Heart left ventricle (tissue), 16 donors: ENCODE measurements around the gene CADM2. TPM values are rescaled to one million over a fixed set of nuclear protein-coding genes. Genes with fewer than 3 reads are reported as not detected.

Experiments
- ATAC-seq, 4 donors: fragments of 200-7000 bp; cut with Tn5 transposase; one replicate each; pipeline ENCODE4 v1.9.1; 2020 to 2022; ENCODE audit warnings: moderate library complexity in 4 of 4, mild to moderate bottlenecking in 3 of 4, moderate number of reproducible peaks in 1 of 4
- DNase-seq, 5 donors: peaks; one replicate each; pipeline ENCODE4 v3.0.0-alpha.2; 2020
- H3K27ac ChIP-seq, 12 donors: fragments of 200-600 bp; sonication (generic) in 4 of 12; one replicate each; pipeline versions ENCODE4 v1.5.0 to v1.8.0; 2016 to 2022; ENCODE audit warnings: mild to moderate bottlenecking in 2 of 12
- H3K27me3 ChIP-seq, 9 donors: fragments of 200-600 bp; sonication (generic) in 2 of 9; one replicate each; pipeline versions ENCODE4 v1.5.1 to v1.8.0; 2016 to 2022; ENCODE audit warnings: mild to moderate bottlenecking in 3 of 9
- H3K36me3 ChIP-seq, 9 donors: fragments of 200-600 bp; sonication (generic) in 2 of 9; one replicate each; pipeline versions ENCODE4 v1.5.0 to v1.8.0; 2018 to 2022; ENCODE audit warnings: mild to moderate bottlenecking in 2 of 9
- H3K4me1 ChIP-seq, 12 donors: fragments of 200-600 bp; sonication (generic) in 4 of 12; one replicate each; pipeline versions ENCODE4 v1.5.0 to v1.8.0; 2016 to 2022; ENCODE audit warnings: mild to moderate bottlenecking in 3 of 12
- H3K4me3 ChIP-seq, 12 donors: fragments of 200-600 bp; sonication (generic) in 4 of 12; one replicate each; pipeline versions ENCODE4 v1.5.0 to v1.8.0; 2017 to 2022; ENCODE audit warnings: mild to moderate bottlenecking in 9 of 12, moderate library complexity in 4 of 12
- H3K9me3 ChIP-seq, 12 donors: fragments of 200-600 bp; sonication (generic) in 4 of 12; one replicate each; pipeline versions ENCODE4 v1.5.0 to v1.8.0; 2016 to 2022; ENCODE audit warnings: mild to moderate bottlenecking in 1 of 12
- POLR2A ChIP-seq, 2 donors: fragments of 450-650 bp; IDR thresholded peaks; one replicate each; pipeline ENCODE4 v1.6.1; 2017; ENCODE audit warnings: antibody characterized with exemption in 2 of 2, mild to moderate bottlenecking in 2 of 2, moderate library complexity in 2 of 2
- WGBS, 4 donors: extraction: QIAGEN DNeasy Blood & Tissue Kit in 2 of 4; methylation state at CpG; one replicate each; pipeline versions ENCODE4 v1.1.5 to v1.1.7; 2013 to 2018; 5-methylcytosine and 5-hydroxymethylcytosine counted together
- intact Hi-C, 10 donors: fragments of 100-400 bp; cut with DNase I; formaldehyde crosslinking; loops; one replicate each; pipeline versions ENCODE4 v1.11.1 to v1.14.2; 2022
- polyA plus RNA-seq, 2 donors: library from polyadenylated mRNA; stranded (reverse); fragments of 200-250 nt; gene quantifications; one replicate each; pipeline ENCODE4 v1.2.3, GENCODE V29; 2013
- total RNA-seq, 9 donors: library from RNA; depleted of rRNA in 2 of 9; stranded (reverse); fragments of >200 nt in 2 of 9; fragmentation: NEBNext Ultra II Directional in 3 of 9; extraction: Animal tissue kit (Norgen Biotek cat#: 25700) in 3 of 9; gene quantifications; one replicate each; pipeline versions ENCODE4 v1.1.0 to v1.2.4, GENCODE V29; 2016 to 2023
- TF ChIP-seq, protein P1 (sequence below), 12 donors: fragments of 200-600 bp; sonication (generic) in 4 of 12; IDR thresholded peaks; one replicate each; pipeline versions ENCODE4 v1.5.0 to v1.8.0; 2018 to 2022; ENCODE audit warnings: antibody characterized with exemption in 12 of 12, mild to moderate bottlenecking in 5 of 12
- donor health status: ischemic (EF 13 %, LVEDD 7.1; RV severe dilation, severe dysfunction).
- donor health status: healthy with polysubstance abuse.
- donor health status: DM: no; HTN: yes; CAD: no.
- donor health status: DM: no; HTN: no; CAD: no.
- donor health status: ischemic (EF 25% LVEDD 6.9; RV normal size, moderate dysfunction).
- donor health status: ischemic (EF 25% LVEDD 5.7; RV mildly dilated, moderate dysfunction).
- donor health status: healthy.
- donor health status: DM: yes; HTN: yes; CAD: no.
- donor health status: ischemic (EF 35%, LVEDD 5.7; RV mildly dilated, moderate dysfunction).
- donor health status: nonischemic (EF 11% LVEDD 7.7; RV severe dilation, severe dysfunction).
- donor health status: DM: yes; HTN: yes; CAD: no.
- donor health status: PGD.
- donor health status: ischemic (EF 29% LVEDD 5.4; RV normal size, mild dysfunction).
- donor health status: nonischemic (EF 23%, LVEDD 6.1; RV moderate dilation, normal function).

CADM2 gene
- total and polyA plus RNA-seq, 11 donors, result 0.19 to 2.3 (median 0.69) TPM

DNA sequence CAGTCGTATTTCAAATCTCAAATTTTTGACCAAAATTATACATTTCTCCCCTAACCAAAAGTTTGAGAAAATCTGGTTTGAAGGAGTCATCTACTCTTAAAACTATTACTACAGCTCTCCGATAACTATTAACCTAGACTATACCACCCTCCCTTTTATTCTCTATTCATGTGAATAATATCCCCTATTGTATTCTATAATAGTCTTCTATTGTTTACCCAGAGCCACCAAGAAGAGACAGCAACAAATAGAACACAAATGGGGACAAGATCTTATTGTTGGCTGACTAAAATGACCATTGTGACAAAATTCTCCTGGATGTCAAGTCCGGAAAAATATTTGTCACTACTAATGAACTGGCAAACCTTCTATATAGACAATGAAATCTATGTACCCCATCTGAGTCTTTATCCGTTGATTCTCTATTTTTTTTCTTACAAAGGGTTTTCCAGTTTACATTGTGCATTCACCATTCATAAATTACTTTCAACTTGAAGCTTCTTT is 618.0 kb downstream of the CADM2 start:
- intact Hi-C loops, result loop anchor here in 6 of 10 donors (1.0 to 10.0 kb wide), 3 partner anchors 9 to 1032 kb away; no protein-coding TSS in a partner anchor
- WGBS, 4 donors, result 66 to 86% (median 82%) methylated on average over 4 of the region's 4 CpGs
- no peak for DNase-seq
- H3K36me3 ChIP-seq, result no peaks in the 10 kb centered on the region
- no peak overlapping the region for H3K4me3 ChIP-seq
- H3K27ac ChIP-seq, result no peak overlapping the region
- no peaks in the 10 kb centered on the region for H3K27me3 ChIP-seq
- ATAC-seq, result no peak
- no peaks in the 10 kb centered on the region for H3K9me3 ChIP-seq
- TF ChIP-seq POLR2A (IDR thresholded peaks at IDR 0.05), result no peak
- TF ChIP-seq, protein P1, sequence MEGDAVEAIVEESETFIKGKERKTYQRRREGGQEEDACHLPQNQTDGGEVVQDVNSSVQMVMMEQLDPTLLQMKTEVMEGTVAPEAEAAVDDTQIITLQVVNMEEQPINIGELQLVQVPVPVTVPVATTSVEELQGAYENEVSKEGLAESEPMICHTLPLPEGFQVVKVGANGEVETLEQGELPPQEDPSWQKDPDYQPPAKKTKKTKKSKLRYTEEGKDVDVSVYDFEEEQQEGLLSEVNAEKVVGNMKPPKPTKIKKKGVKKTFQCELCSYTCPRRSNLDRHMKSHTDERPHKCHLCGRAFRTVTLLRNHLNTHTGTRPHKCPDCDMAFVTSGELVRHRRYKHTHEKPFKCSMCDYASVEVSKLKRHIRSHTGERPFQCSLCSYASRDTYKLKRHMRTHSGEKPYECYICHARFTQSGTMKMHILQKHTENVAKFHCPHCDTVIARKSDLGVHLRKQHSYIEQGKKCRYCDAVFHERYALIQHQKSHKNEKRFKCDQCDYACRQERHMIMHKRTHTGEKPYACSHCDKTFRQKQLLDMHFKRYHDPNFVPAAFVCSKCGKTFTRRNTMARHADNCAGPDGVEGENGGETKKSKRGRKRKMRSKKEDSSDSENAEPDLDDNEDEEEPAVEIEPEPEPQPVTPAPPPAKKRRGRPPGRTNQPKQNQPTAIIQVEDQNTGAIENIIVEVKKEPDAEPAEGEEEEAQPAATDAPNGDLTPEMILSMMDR (IDR thresholded peaks at IDR 0.05), result no peak
- no peaks in the 10 kb centered on the region for H3K4me1 ChIP-seq

GRCh38 chr3:85584779-85585356 is 626.1 kb downstream of the CADM2 start:
- Histone ChIP-seq H3K27ac (no peak overlapping the region), H3K4me1 (no peaks in the 10 kb centered on the region), H3K27me3 (no peaks in the 10 kb centered on the region), H3K36me3 (no peaks in the 10 kb centered on the region), H3K9me3 (no peaks in the 10 kb centered on the region), H3K4me3 (no peak overlapping the region)
- intact Hi-C loops, result no loop called here
- 84 to 91% (median 86%) methylated on average over 7 of the region's 7 CpGs for WGBS, 4 donors
- no peak for DNase-seq
- no peak for ATAC-seq
- TF ChIP-seq, protein P1 (IDR thresholded peaks at IDR 0.05), result no peak
- no peak for TF ChIP-seq POLR2A (IDR thresholded peaks at IDR 0.05)

DNA sequence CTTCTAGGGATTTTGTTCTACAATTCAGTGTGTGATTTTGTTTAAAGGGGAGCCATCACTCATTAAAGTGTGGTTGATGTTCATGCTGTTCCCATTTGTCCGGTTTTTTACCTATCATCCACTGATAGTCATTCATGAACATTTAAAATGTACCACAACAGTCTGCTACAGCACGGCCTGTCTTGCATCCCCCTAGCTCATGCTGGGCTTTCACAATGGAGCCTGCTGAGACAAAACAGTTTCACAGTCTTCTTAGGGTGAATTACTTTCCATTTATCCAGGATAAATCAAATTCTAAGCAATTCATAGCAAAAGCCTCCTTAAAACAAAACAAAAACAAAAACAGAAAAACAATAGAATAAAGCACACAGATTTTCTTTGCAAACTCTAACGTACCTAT is 627.2 kb downstream of the CADM2 start:
- no peak for TF ChIP-seq POLR2A (IDR thresholded peaks at IDR 0.05)
- TF ChIP-seq, protein P1 (IDR thresholded peaks at IDR 0.05), result no peak
- 55 to 67% (median 59%) methylated on average over 3 of the region's 3 CpGs for whole genome bisulfite sequencing, 4 donors
- H3K36me3 ChIP-seq, result no peaks in the 10 kb centered on the region
- no peaks in the 10 kb centered on the region for H3K27me3 ChIP-seq
- H3K4me3 ChIP-seq, result no peak overlapping the region
- no peak for DNase-seq
- no peaks in the 10 kb centered on the region for H3K4me1 ChIP-seq
- no peak overlapping the region for H3K27ac ChIP-seq
- intact Hi-C loops, result no loop called here
- no peaks in the 10 kb centered on the region for H3K9me3 ChIP-seq
- ATAC-seq, result no peak

GRCh38 chr3:85589145-85589544 is 630.4 kb downstream of the CADM2 start:
- no peak for TF ChIP-seq POLR2A (IDR thresholded peaks at IDR 0.05)
- TF ChIP-seq, protein P1 (IDR thresholded peaks at IDR 0.05), result no peak
- H3K27ac ChIP-seq, result no peak overlapping the region
- ATAC-seq (no peak), DNase-seq (no peak)
- H3K36me3 ChIP-seq, result no peaks in the 10 kb centered on the region
- intact Hi-C loops, result no loop called here
- no peak overlapping the region for H3K4me3 ChIP-seq
- H3K4me1 ChIP-seq, result no peaks in the 10 kb centered on the region
- H3K9me3 ChIP-seq, result no peaks in the 10 kb centered on the region
- WGBS, 4 donors, result 61 to 71% (median 66%) methylated on average over 3 of the region's 3 CpGs
- no peaks in the 10 kb centered on the region for H3K27me3 ChIP-seq
